ENCODE measurements around the gene FANCM. TPM values are rescaled to one million over a fixed set of nuclear protein-coding genes. Genes with fewer than 3 reads are reported as not detected.

FANCM gene
- total and polyA plus RNA-seq, 9 of the 15 experiments (the other 6 are each of a cell fraction or from before 2014, with no cell fraction given) = 5.1 to 14.4 (median 6.2) TPM

DNA sequence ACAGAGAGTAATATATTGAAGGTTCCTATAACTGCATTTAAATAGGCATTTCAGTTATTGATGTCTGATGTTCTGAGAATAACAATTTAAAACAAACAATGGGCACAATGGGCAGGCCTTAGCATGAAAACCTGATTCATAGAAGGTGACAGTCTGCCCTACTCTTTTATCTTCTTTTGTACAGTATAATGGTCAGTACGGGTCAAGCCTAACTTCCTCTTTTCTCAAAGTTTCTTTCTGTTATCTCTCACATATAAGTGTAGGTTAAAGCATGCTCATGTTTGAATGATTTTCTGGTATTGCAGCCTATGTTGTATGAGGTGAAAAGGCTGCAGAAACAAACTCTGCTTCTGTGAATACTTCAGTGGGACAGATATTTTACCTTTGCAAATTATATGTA lies 15.6 kb upstream of the FANCM start:
- H3K27me3 ChIP-seq (ENCODE audit: control insufficient read depth in 2 of 2, insufficient read depth in 2 of 2, low read length in 2 of 2) = no peaks in the 10 kb centered on the region
- FAIRE-seq (no peak), DNase-seq (ENCODE audit: extremely low read depth in 1 of 4, low spot score in 3 of 4) (peak in 1 of 4 experiments; percentile 27), ATAC-seq (peak; percentile 92)
- WGBS (ENCODE audit: insufficient coverage, low coverage, missing lambda C conversion rate) = 0% methylated on average over 1 of the region's 1 CpG
- H3K9me3 ChIP-seq (replicated peaks; ENCODE audit: control insufficient read depth, insufficient read depth, low read depth, low read length) = no peaks in the 10 kb centered on the region
- H3K9me1 ChIP-seq (ENCODE audit: control insufficient read depth, insufficient read depth, low read length) = no peaks in the 10 kb centered on the region
- peaks cover 77% of the 10 kb centered on the region; the same call in 2 of the 3 replicates for H3K36me3 ChIP-seq (ENCODE audit: control insufficient read depth, insufficient read depth, low read length)
- no peak overlapping the region for H3K4me3 ChIP-seq
- no peak overlapping the region for H3K4me2 ChIP-seq (ENCODE audit: insufficient read depth, low read length)
- intact Hi-C loops (cut with micrococcal nuclease) = no loop called here
- H3K27ac ChIP-seq (ENCODE audit: extremely low read depth, low read depth, low read length) = peak overlapping the region; percentile 10; the same call in 1 of the 3 replicates
- in situ Hi-C loops (cut with MboI) = no loop called here
- POLR2A ChIA-PET = no interaction called here
- H4K20me1 ChIP-seq (replicated peaks; ENCODE audit: control insufficient read depth, insufficient read depth, low read length) = no peaks in the 10 kb centered on the region
- CTCF ChIA-PET (ENCODE audit: low intra/inter-chr PET ratio) = no interaction called here
- BruUV-seq (replicated peaks) = no TSS peak
- TF ChIP-seq ARID1B (IDR thresholded peaks at IDR 0.05) (peak; percentile 31; the same call in 1 of the 2 replicates), PURB (CRISPR knock-in tag; IDR thresholded peaks at IDR 0.05; ENCODE audit: low read depth) (no peak), SOX6 (IDR thresholded peaks at IDR 0.05) (peak; percentile 33; the same call in 1 of the 2 replicates), THRAP3 (IDR thresholded peaks at IDR 0.05; ENCODE audit: borderline replicate concordance) (no peak), SPI1 (IDR thresholded peaks at IDR 0.05; ENCODE audit: borderline replicate concordance, low read depth, low read length) (peak; percentile 39; the same call in 1 of the 2 replicates), DMBX1 (CRISPR knock-in tag; IDR thresholded peaks at IDR 0.05; ENCODE audit: borderline replicate concordance) (no peak), MCM7 (IDR thresholded peaks at IDR 0.05) (no peak), ZNF224 (CRISPR knock-in tag; IDR thresholded peaks at IDR 0.05) (no peak), HCFC1 (IDR thresholded peaks at IDR 0.05; ENCODE audit: low read depth, low read length) (no peak)
- TF ChIP-seq, protein P1, sequence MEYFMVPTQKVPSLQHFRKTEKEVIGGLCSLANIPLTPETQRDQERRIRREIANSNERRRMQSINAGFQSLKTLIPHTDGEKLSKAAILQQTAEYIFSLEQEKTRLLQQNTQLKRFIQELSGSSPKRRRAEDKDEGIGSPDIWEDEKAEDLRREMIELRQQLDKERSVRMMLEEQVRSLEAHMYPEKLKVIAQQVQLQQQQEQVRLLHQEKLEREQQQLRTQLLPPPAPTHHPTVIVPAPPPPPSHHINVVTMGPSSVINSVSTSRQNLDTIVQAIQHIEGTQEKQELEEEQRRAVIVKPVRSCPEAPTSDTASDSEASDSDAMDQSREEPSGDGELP (CRISPR knock-in tag; IDR thresholded peaks at IDR 0.05; ENCODE audit: borderline replicate concordance) = no peak
- H2AFZ ChIP-seq (ENCODE audit: low read depth, low read length) = no peak overlapping the region
- no peak overlapping the region for H3K9ac ChIP-seq (ENCODE audit: insufficient read depth in 1 of 2, low read depth in 2 of 2, low read length in 2 of 2)
- H3K4me1 ChIP-seq (replicated peaks in 1 of 2; ENCODE audit: control insufficient read depth in 2 of 2, insufficient read depth in 2 of 2, low read length in 2 of 2) = peaks cover 0 to 10% of the 10 kb centered on the region in 2 experiments; a peak in 2 of 5 replicates
- no peaks in the 10 kb centered on the region for H3K79me2 ChIP-seq (ENCODE audit: control insufficient read depth, insufficient read depth, low read length)
